Esophagus muscularis mucosa (tissue), 4 donors: Measurements from ENCODE around the gene XYLT1. TPM values are rescaled to one million over a fixed set of nuclear protein-coding genes. Genes with fewer than 3 reads are reported as not detected.

Experiments
- DNase-seq: peaks from one replicate; pipeline ENCODE4 v3.0.0-alpha.2; 2017; ENCODE audit errors: extremely low spot score
- H3K27ac ChIP-seq, 4 donors: fragments of 200-600 bp; sonication (generic); replicated peaks in 1 of 4; 1 replicate in 3 of 4; 2 replicates in 1 of 4; pipeline ENCODE4 v1.5.1; 2016 to 2019; ENCODE audit warnings: mild to moderate bottlenecking in 1 of 4
- H3K27me3 ChIP-seq, 4 donors: fragments of 200-600 bp; sonication (generic); one replicate each; pipeline versions ENCODE4 v1.5.1 to v1.6.0; 2016 to 2019
- H3K36me3 ChIP-seq, 4 donors: fragments of 200-600 bp; sonication (generic); one replicate each; pipeline ENCODE4 v1.5.1; 2016 to 2019
- H3K4me1 ChIP-seq, 4 donors: fragments of 200-600 bp; sonication (generic); one replicate each; pipeline ENCODE4 v1.5.1; 2016 to 2019
- H3K4me3 ChIP-seq, 4 donors: fragments of 200-600 bp; sonication (generic); 1 replicate in 2 of 4; 2 replicates in 2 of 4; pipeline ENCODE4 v1.5.1; 2016 to 2019; ENCODE audit warnings: mild to moderate bottlenecking in 4 of 4, moderate library complexity in 1 of 4
- H3K9me3 ChIP-seq, 4 donors: fragments of 200-600 bp; sonication (generic); 1 replicate in 3 of 4; 2 replicates in 1 of 4; pipeline ENCODE4 v1.5.1; 2016 to 2019
- EP300 ChIP-seq: sonication (generic); formaldehyde crosslinking; IDR thresholded peaks from one replicate; pipeline ENCODE4 v1.6.1; 2017; ENCODE audit warnings: antibody characterized with exemption
- POLR2A ChIP-seq: fragments of 450-650 bp; IDR thresholded peaks from one replicate; pipeline ENCODE4 v1.6.1; 2017; ENCODE audit warnings: antibody characterized with exemption, moderate library complexity, mild to moderate bottlenecking, low read depth
- POLR2AphosphoS5 ChIP-seq, 2 donors: sonication (generic); formaldehyde crosslinking; IDR thresholded peaks; one replicate each; pipeline ENCODE4 v1.6.1; 2017; ENCODE audit warnings: antibody characterized with exemption in 2 of 2
- WGBS: methylation state at CpG from one replicate; pipeline ENCODE4 v1.1.5; 2018; 5-methylcytosine and 5-hydroxymethylcytosine counted together
- intact Hi-C: fragments of 100-400 bp; cut with DNase I; formaldehyde crosslinking; loops from one replicate; pipeline ENCODE4 v1.15.1; 2023
- total RNA-seq, 4 donors: library from RNA; depleted of rRNA; stranded (reverse); fragments of >200 nt; gene quantifications; one replicate each; pipeline versions ENCODE4 v1.1.0 to v1.2.1, GENCODE V29; 2016
- TF ChIP-seq, protein P1 (sequence below), 3 experiments: fragments of 200-600 bp in 2 of 3; fragments of 450-650 bp in 1 of 3; sonication (generic) in 2 of 3; IDR thresholded peaks; one replicate each; pipeline ENCODE4 v1.5.1; 2017 to 2019; ENCODE audit warnings: antibody characterized with exemption in 3 of 3, mild to moderate bottlenecking in 2 of 3, moderate library complexity in 1 of 3

XYLT1 gene
- total RNA-seq, 4 donors from 2014 or later: 25.2 to 57.1 (median 33.5) TPM

DNA sequence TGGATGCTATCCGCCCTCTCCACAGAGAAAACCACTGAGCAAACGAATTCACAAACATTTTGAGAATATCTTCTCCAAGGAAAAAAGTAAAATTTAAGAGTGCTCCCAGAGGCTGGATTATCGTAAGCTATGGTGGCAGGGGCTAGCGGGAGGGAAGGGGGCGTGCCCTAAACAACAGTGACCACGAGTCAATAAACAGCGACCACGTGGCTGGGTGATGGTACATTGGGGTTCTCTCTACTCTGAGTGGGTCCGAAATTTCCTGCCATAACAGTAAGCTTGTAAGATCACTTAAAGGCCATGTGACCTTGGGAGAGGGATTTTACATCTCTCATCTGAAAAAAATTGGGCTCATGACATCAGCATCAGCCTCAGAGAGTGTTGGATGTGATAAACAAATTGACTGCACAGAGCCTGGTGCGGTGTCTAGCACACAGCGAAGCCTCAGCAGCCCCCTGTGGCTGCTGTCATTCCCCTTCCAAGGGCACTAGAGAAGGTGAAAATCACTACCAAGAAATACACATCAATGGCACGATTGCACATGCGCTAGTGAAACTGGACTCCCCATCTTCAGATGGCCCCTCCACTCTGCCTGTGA lies 213.2 kb downstream of the XYLT1 start:
- TF ChIP-seq EP300 (no peak), POLR2AphosphoS5 (IDR thresholded peaks at IDR 0.05) (no peak), POLR2A (no peak)
- TF ChIP-seq, protein P1, sequence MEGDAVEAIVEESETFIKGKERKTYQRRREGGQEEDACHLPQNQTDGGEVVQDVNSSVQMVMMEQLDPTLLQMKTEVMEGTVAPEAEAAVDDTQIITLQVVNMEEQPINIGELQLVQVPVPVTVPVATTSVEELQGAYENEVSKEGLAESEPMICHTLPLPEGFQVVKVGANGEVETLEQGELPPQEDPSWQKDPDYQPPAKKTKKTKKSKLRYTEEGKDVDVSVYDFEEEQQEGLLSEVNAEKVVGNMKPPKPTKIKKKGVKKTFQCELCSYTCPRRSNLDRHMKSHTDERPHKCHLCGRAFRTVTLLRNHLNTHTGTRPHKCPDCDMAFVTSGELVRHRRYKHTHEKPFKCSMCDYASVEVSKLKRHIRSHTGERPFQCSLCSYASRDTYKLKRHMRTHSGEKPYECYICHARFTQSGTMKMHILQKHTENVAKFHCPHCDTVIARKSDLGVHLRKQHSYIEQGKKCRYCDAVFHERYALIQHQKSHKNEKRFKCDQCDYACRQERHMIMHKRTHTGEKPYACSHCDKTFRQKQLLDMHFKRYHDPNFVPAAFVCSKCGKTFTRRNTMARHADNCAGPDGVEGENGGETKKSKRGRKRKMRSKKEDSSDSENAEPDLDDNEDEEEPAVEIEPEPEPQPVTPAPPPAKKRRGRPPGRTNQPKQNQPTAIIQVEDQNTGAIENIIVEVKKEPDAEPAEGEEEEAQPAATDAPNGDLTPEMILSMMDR (IDR thresholded peaks at IDR 0.05): no peak
- no peak for DNase-seq
- Histone ChIP-seq H3K36me3 (peaks cover 0 to 14% (median 2%) of the 10 kb centered on the region in 4 donors), H3K27me3 (no peaks in the 10 kb centered on the region), H3K4me3 (no peak overlapping the region), H3K9me3 (no peaks in the 10 kb centered on the region), H3K27ac (no peak overlapping the region), H3K4me1 (peaks cover 0 to 14% (median 7%) of the 10 kb centered on the region in 4 donors)
- intact Hi-C loops: no loop called here
- 94% methylated on average over 13 of the region's 13 CpGs for WGBS

DNA sequence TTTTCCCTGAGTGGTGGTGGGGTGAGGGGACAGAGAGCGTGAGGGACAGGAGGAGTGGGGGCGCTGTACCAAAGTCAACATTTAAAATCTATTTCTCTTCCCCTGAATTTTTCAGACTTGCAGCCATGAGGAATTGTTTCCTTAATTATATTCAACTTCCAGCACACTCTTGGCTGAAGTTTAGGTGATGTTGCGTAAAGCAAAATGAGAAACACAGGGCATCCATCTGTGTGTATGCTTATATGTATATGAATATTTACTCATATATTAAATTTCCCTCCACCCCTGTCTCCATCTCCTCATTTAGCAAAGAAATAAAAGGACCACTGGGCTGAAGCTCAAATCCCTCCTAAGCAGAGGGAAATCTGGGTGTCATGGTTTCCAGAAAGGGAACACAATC lies 218.1 kb downstream of the XYLT1 start:
- Histone ChIP-seq H3K27ac (no peak overlapping the region), H3K4me3 (no peak overlapping the region), H3K27me3 (no peaks in the 10 kb centered on the region), H3K4me1 (peaks cover 0 to 3% (median 0%) of the 10 kb centered on the region in 4 donors), H3K36me3 (peaks cover 0 to 5% (median 0%) of the 10 kb centered on the region in 4 donors), H3K9me3 (no peaks in the 10 kb centered on the region)
- TF ChIP-seq POLR2AphosphoS5 (IDR thresholded peaks at IDR 0.05) (no peak), POLR2A (no peak), EP300 (no peak)
- TF ChIP-seq, protein P1 (IDR thresholded peaks at IDR 0.05): no peak
- intact Hi-C loops: no loop called here
- WGBS: 91% methylated on average over 3 of the region's 3 CpGs
- no peak for DNase-seq

DNA sequence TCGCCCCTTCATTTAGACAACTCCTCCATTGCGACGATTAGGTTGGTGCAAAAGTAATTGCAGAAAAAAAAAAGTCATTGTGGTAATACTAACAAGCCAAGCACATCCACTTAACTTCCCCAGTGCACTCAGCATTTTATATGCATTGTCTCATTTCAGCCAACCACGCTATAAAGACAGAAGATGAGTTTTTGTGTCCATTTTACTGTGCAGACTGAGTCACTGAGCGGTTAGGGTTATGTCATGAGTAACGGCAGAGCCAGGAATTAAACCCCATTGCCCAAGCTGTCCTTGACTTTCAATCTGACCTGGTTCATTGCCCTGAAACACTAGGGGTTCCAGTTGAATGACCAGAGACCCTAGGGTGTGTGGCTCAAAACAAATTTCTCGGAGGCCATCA lies 218.7 kb downstream of the XYLT1 start:
- intact Hi-C loops: no loop called here
- WGBS: 91% methylated on average over 7 of the region's 7 CpGs
- DNase-seq: no peak

DNA sequence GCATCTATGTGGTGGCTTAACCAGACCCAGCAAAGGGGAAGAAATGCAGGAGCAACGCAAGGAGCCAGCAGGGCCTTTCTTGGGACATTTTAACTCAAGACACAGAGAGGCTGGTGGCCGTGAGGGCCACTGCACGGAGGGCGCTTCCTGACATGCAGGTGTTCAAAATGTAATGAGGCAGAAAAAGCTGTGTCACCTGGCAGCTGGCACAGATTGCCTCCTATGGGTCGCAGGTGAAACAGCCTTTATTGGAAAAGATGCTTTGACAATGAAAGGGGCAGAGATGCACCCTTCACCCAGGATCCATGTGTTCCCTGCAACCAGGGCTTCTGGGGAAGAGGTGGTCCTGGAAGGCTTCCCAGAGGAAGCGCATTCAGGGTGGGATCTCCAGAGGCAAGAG lies 219.3 kb downstream of the XYLT1 start:
- Histone ChIP-seq H3K27me3 (no peaks in the 10 kb centered on the region), H3K9me3 (no peaks in the 10 kb centered on the region), H3K4me1 (peaks cover 0 to 3% (median 0%) of the 10 kb centered on the region in 4 donors), H3K36me3 (no peaks in the 10 kb centered on the region), H3K27ac (no peak overlapping the region), H3K4me3 (no peak overlapping the region)
- intact Hi-C loops: no loop called here
- WGBS: 97% methylated on average over 6 of the region's 6 CpGs
- no peak for DNase-seq
- TF ChIP-seq POLR2A (no peak), EP300 (no peak), POLR2AphosphoS5 (IDR thresholded peaks at IDR 0.05) (no peak)
- TF ChIP-seq, protein P1 (IDR thresholded peaks at IDR 0.05): no peak

More for the DNA sequence above, 218.7 kb downstream of the XYLT1 start:
- Histone ChIP-seq H3K36me3 (peaks cover 0 to 5% (median 0%) of the 10 kb centered on the region in 4 donors), H3K4me1 (peaks cover 0 to 3% (median 0%) of the 10 kb centered on the region in 4 donors), H3K4me3 (no peak overlapping the region), H3K9me3 (no peaks in the 10 kb centered on the region), H3K27ac (no peak overlapping the region), H3K27me3 (no peaks in the 10 kb centered on the region)
- TF ChIP-seq, protein P1 (IDR thresholded peaks at IDR 0.05): no peak
- TF ChIP-seq POLR2A: no peak
- no peak for TF ChIP-seq POLR2AphosphoS5 (IDR thresholded peaks at IDR 0.05)
- TF ChIP-seq EP300: no peak
